H1 (cell line): ENCODE data around the gene RNF149.

ENCODE experiments used
- CHD2 ChIP-seq: IDR thresholded peaks from 2 replicates; pipeline ENCODE4 v1.6.1; 2012; ENCODE audit warnings: low read length, improper control_type of control experiment
- SP1 ChIP-seq: IDR thresholded peaks from 2 replicates; pipeline ENCODE4 v1.6.1; 2011; ENCODE audit warnings: low read depth, low read length
- TF ChIP-seq, protein P1 (sequence below), 3 experiments: IDR thresholded peaks; 1 replicate in 2 of 3; 2 replicates in 1 of 3; pipeline versions ENCODE4 v1.5.1 to v1.6.1; 2011; ENCODE audit warnings: low read length in 3 of 3, mild to moderate bottlenecking in 3 of 3, inconsistent platforms in 2 of 3, low read depth in 1 of 3, moderate library complexity in 1 of 3; ENCODE audit not compliant: insufficient read depth in 1 of 3; ENCODE audit errors: control extremely low read depth in 1 of 3

DNA sequence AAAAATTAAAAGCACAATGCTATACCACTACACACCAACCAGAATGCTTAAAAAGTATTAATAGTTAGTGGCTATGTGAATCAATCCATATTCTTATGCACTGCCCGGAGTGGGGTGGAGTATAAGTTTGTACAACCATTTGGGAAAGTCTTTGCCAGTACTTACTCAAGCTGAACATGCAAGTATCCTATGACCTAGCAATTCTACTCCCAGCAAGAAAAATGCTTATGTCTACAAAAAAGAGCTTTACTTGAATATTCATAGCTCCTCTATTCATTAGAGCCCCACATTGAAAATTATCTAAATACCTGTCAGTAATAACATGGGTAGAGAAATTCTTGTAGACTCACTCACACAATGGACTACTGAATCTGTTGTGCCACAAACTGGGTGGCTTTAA, 77.3 kb downstream of the RNF149 start:
- TF ChIP-seq, protein P1, sequence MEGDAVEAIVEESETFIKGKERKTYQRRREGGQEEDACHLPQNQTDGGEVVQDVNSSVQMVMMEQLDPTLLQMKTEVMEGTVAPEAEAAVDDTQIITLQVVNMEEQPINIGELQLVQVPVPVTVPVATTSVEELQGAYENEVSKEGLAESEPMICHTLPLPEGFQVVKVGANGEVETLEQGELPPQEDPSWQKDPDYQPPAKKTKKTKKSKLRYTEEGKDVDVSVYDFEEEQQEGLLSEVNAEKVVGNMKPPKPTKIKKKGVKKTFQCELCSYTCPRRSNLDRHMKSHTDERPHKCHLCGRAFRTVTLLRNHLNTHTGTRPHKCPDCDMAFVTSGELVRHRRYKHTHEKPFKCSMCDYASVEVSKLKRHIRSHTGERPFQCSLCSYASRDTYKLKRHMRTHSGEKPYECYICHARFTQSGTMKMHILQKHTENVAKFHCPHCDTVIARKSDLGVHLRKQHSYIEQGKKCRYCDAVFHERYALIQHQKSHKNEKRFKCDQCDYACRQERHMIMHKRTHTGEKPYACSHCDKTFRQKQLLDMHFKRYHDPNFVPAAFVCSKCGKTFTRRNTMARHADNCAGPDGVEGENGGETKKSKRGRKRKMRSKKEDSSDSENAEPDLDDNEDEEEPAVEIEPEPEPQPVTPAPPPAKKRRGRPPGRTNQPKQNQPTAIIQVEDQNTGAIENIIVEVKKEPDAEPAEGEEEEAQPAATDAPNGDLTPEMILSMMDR (IDR thresholded peaks at IDR 0.05; ENCODE audit: control extremely low read depth in 1 of 3, insufficient read depth in 1 of 3, low read depth in 1 of 3, low read length in 3 of 3) = no peak
- TF ChIP-seq CHD2 = no peak
- TF ChIP-seq SP1 = no peak
